ENCODE measurements around the gene ERBB2. TPM values are rescaled to one million over a fixed set of nuclear protein-coding genes. Genes with fewer than 3 reads are reported as not detected.

Gene ERBB2
- total and polyA plus RNA-seq, 2 of the 4 experiments (the other 2 are of a cell fraction), result 28.7 to 33.3 TPM

DNA sequence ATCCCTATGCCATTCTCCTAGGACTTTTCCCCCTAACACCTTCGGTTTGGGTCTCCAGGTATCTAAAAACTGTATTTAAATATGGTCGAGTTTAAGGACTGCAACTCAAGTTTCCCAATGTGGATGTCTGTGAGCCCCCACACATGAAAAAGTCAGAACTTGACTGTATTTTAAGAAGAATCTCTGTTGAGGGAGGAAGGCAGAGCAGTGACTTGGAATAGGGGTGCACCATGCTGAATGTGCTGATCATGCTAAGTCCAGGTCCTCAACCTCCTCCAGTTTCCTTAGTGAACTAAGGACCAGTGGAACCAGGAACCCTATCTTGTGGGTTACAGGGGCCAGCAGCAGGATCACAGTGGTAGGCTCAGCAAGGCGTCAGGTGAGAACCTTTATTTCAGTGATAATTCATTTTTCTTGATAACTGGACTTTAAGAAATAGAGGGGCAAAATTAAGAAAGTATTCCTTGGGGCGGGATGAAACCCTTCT, 57.4 kb downstream of the ERBB2 start:
- no peak overlapping the region for H3K4ac ChIP-seq (ENCODE audit: low read depth, low read length)
- H2BK120ac ChIP-seq (ENCODE audit: low read depth, low read length), result no peak overlapping the region
- H3K27ac ChIP-seq (ENCODE audit: insufficient read depth, low read length), result no peak overlapping the region
- H3K4me2 ChIP-seq (ENCODE audit: low read depth, low read length), result no peak overlapping the region
- no peak for DNase-seq
- ChIA-PET CTCF (no interaction called here), POLR2A (ENCODE audit: unreplicated experiment) (no interaction called here)
- H2BK5ac ChIP-seq (ENCODE audit: low read depth, low read length, poor library complexity, severe bottlenecking), result no peak overlapping the region
- H3K14ac ChIP-seq (replicated peaks; ENCODE audit: low read depth, low read length), result no peak overlapping the region
- no peak overlapping the region for H2AK9ac ChIP-seq (replicated peaks; ENCODE audit: low read depth, low read length, poor library complexity)
- no peak overlapping the region for H2AK5ac ChIP-seq (ENCODE audit: low read depth, low read length)
- no peaks in the 10 kb centered on the region; a peak in 1 of 4 replicates for H3K79me1 ChIP-seq (ENCODE audit: low read depth in 1 of 2, low read length in 2 of 2)
- BruUV-seq (replicated peaks), result no TSS peak
- H4K8ac ChIP-seq (ENCODE audit: low read depth in 2 of 2, low read length in 2 of 2), result no peak overlapping the region
- no peaks in the 10 kb centered on the region; the same call in 1 of the 2 replicates for H3K9me1 ChIP-seq (ENCODE audit: insufficient read depth, low read length)
- H3K4me1 ChIP-seq (ENCODE audit: control insufficient read depth, insufficient read depth, low read length), result peaks cover 4% of the 10 kb centered on the region
- H2BK20ac ChIP-seq (ENCODE audit: low read depth, low read length), result no peak overlapping the region
- WGBS, 2 experiments (ENCODE audit: extremely low coverage in 2 of 2, insufficient read length in 1 of 2), result no CpG with 5 or more reads among the region's 4 CpGs
- no peak for ATAC-seq (ENCODE audit: low read depth)
- H2AFZ ChIP-seq (replicated peaks; ENCODE audit: low read length, poor library complexity), result no peak overlapping the region
- H3K56ac ChIP-seq (ENCODE audit: extremely low read depth, insufficient read depth, low read length), result no peak overlapping the region
- peaks cover 24% of the 10 kb centered on the region for H3K27me3 ChIP-seq (ENCODE audit: control insufficient read depth, insufficient read depth, low read length)
- in situ Hi-C loops (cut with MboI; ENCODE audit: low sequenced_read_pairs) (no loop called here), dilution Hi-C loops (cut with HindIII; ENCODE audit: low sequenced_read_pairs, unreplicated experiment) (no loop called here), intact Hi-C loops (cut with micrococcal nuclease) (no loop called here)
- no peak overlapping the region for H4K5ac ChIP-seq (ENCODE audit: low read depth, low read length)
- H3K23ac ChIP-seq (ENCODE audit: low read depth, low read length), result no peak overlapping the region
- H3K9me3 ChIP-seq (ENCODE audit: control insufficient read depth, insufficient read depth, low read length), result no peaks in the 10 kb centered on the region
- H4K91ac ChIP-seq (ENCODE audit: insufficient read depth, low read depth, low read length), result no peak overlapping the region
- H3K18ac ChIP-seq (ENCODE audit: low read depth, low read length), result no peak overlapping the region
- no peak overlapping the region for H2BK15ac ChIP-seq (ENCODE audit: low read depth, low read length)
- TF ChIP-seq RCOR1 (IDR thresholded peaks at IDR 0.05; ENCODE audit: insufficient replicate concordance, low read length), result no peak
- TF ChIP-seq BHLHE40 (IDR thresholded peaks at IDR 0.05; ENCODE audit: low read depth, low read length), result no peak
- TF ChIP-seq, protein P1, sequence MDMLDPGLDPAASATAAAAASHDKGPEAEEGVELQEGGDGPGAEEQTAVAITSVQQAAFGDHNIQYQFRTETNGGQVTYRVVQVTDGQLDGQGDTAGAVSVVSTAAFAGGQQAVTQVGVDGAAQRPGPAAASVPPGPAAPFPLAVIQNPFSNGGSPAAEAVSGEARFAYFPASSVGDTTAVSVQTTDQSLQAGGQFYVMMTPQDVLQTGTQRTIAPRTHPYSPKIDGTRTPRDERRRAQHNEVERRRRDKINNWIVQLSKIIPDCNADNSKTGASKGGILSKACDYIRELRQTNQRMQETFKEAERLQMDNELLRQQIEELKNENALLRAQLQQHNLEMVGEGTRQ (IDR thresholded peaks at IDR 0.05; ENCODE audit: low read depth, low read length), result no peak
- TF ChIP-seq RFX5 (IDR thresholded peaks at IDR 0.05; ENCODE audit: low read depth, low read length), result no peak
- no peak for TF ChIP-seq CHD1 (IDR thresholded peaks at IDR 0.05; ENCODE audit: low read depth, low read length)
- TF ChIP-seq NFE2L2 (IDR thresholded peaks at IDR 0.05; ENCODE audit: low read depth, low read length), result no peak
- H3K36me3 ChIP-seq (ENCODE audit: control insufficient read depth, insufficient read depth, low read length), result no peaks in the 10 kb centered on the region
- H4K20me1 ChIP-seq (ENCODE audit: insufficient read depth, low read length), result no peaks in the 10 kb centered on the region
- no peak overlapping the region for H3K9ac ChIP-seq (ENCODE audit: low read depth, low read length)
- H3K4me3 ChIP-seq (ENCODE audit: insufficient read depth, low read depth, low read length), result no peak overlapping the region

Data from IMR-90 (cell line).